HG02610 (cell line): ENCODE results near the gene ITGA3.

ENCODE experiments used
- ATAC-seq: cut with Tn5 transposase; IDR thresholded peaks from one replicate; pipeline ENCODE4 v1.9.1; 2021; ENCODE audit warnings: mild to moderate bottlenecking, moderate library complexity; ENCODE audit not compliant: unreplicated experiment

The ITGA3 gene

GRCh38 chr17:50123649-50124349 lies 67.9 kb downstream of the ITGA3 start:
- no peak for ATAC-seq

- ATAC-seq = no peak
These were observed 69.6 kb downstream of the ITGA3 start for GRCh38 chr17:50125420-50125997.

- ATAC-seq = no peak
These were observed 71.9 kb downstream of the ITGA3 start for GRCh38 chr17:50127697-50128361.

- ATAC-seq = no peak
These were observed 72.8 kb downstream of the ITGA3 start for GRCh38 chr17:50128441-50129352.

GRCh38 chr17:50129353-50129727 lies 73.4 kb downstream of the ITGA3 start:
- no peak for ATAC-seq

GRCh38 chr17:50129728-50130558 lies 74.0 kb downstream of the ITGA3 start, which contains the start of gene SAMD14:
SAMD14 (minus strand) TSS chr17:50130160; CDS start chr17:50124959, 5,201 bp downstream.
- ATAC-seq = peak; percentile 37

- ATAC-seq = no peak
These were observed 74.8 kb downstream of the ITGA3 start for GRCh38 chr17:50130559-50131305.

- no peak for ATAC-seq
These were observed 76.3 kb downstream of the ITGA3 start for GRCh38 chr17:50132104-50132794.

GRCh38 chr17:50133028-50133768 lies 77.3 kb downstream of the ITGA3 start:
- no peak for ATAC-seq

- no peak for ATAC-seq
These were observed 77.8 kb downstream of the ITGA3 start for GRCh38 chr17:50133769-50134099.

- no peak for ATAC-seq
These were observed 78.5 kb downstream of the ITGA3 start for GRCh38 chr17:50134206-50135110.

GRCh38 chr17:50135316-50136095 lies 79.6 kb downstream of the ITGA3 start:
- ATAC-seq = no peak

- ATAC-seq = no peak
These were observed 80.3 kb downstream of the ITGA3 start for GRCh38 chr17:50136096-50136687.

- ATAC-seq = no peak
These were observed 81.1 kb downstream of the ITGA3 start for GRCh38 chr17:50137042-50137441.

- ATAC-seq = no peak
These were observed 83.4 kb downstream of the ITGA3 start for GRCh38 chr17:50139185-50139783.
